ENCODE measurements around the gene SLITRK4.

SLITRK4 gene

DNA sequence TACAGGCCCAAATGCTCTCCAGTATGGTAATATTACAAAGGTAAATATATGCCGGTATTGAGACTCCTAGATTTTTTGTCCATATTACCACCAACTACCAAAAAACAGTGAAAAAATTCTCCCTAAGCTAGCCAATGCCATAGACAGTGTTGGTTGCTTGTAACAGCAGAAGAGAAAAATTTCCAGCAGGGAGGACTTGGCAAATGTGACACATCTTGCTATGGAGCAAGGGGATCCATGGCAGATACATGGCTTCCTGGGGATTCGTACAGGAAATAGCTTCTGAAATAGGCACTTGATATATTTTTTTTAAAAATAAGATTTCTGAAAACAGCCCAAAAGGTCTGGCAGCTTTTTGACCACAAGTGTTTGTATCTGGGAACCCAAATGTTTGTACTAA is 14.6 kb downstream of the SLITRK4 start:
- no peaks in the 10 kb centered on the region for H3K4me1 Mint-ChIP-seq

GRCh38 chrX:143615851-143616250 is 20.1 kb downstream of the SLITRK4 start:
- ATAC-seq (no peak), DNase-seq (ENCODE audit: low spot score in 2 of 2) (no peak)
- H3K27ac Mint-ChIP-seq: no peak overlapping the region
- peaks cover 17% of the 10 kb centered on the region for H3K9me3 Mint-ChIP-seq
- H3K4me3 Mint-ChIP-seq: no peak overlapping the region
- no peaks in the 10 kb centered on the region for H3K4me1 Mint-ChIP-seq
- H3K36me3 Mint-ChIP-seq: no peaks in the 10 kb centered on the region

More for the DNA sequence above, 14.6 kb downstream of the SLITRK4 start:
- no peak overlapping the region for H3K27ac Mint-ChIP-seq
- no peaks in the 10 kb centered on the region for H3K36me3 Mint-ChIP-seq
- peaks cover 3% of the 10 kb centered on the region for H3K9me3 Mint-ChIP-seq
- no peak for ATAC-seq
- no peak for DNase-seq (ENCODE audit: low spot score in 2 of 2)
- H3K4me3 Mint-ChIP-seq: no peak overlapping the region

DNA sequence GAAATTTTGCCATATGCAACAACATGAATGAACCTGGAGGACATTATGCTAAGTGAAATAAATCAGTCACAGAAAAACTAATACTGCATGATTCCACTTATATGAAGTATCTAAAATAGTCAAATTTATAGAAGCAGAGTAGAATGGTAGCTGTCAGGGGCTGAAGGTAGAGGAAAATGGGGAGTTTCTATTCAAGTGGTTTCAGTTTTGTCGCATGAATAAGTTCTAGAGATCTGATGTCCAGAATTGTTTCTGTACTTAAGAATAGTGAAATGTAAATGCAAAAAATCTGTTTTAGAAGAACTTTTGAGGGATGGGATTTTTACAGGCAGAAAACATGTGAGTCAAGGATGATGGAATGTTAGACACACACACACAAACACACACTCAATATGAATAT is 34.1 kb downstream of the SLITRK4 start:
- H3K9me3 Mint-ChIP-seq: peaks cover 2% of the 10 kb centered on the region
- H3K4me1 Mint-ChIP-seq: no peaks in the 10 kb centered on the region

DNA sequence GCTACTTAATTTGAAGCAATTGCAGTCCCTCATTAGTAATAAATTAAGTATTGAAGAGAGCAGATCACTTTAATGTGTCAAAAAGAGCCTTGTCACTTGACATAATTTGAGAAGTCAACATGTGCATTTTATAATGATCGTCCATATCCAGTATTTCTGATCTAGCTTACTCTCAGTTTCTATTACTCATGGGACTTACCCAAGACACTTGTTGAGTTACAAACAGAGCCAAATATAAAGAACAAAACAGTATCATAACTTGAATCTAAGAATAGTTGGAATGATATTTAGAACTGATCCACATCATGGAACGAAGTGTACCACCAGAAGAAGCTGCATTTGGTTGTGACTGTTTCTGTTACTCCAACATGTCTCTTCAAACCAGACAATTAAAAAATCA is 54.7 kb downstream of the SLITRK4 start:
- DNase-seq (ENCODE audit: low spot score in 2 of 2) (no peak), ATAC-seq (no peak)
- Mint-ChIP-seq H3K4me3 (no peak overlapping the region), H3K27ac (no peak overlapping the region), H3K9me3 (no peaks in the 10 kb centered on the region), H3K36me3 (no peaks in the 10 kb centered on the region), H3K4me1 (no peaks in the 10 kb centered on the region)

More for the DNA sequence above, 34.1 kb downstream of the SLITRK4 start:
- H3K36me3 Mint-ChIP-seq: no peaks in the 10 kb centered on the region
- no peak overlapping the region for H3K27ac Mint-ChIP-seq
- no peak overlapping the region for H3K4me3 Mint-ChIP-seq
- ATAC-seq (no peak), DNase-seq (ENCODE audit: low spot score in 2 of 2) (no peak)

- H3K4me3 Mint-ChIP-seq: no peak overlapping the region
- ATAC-seq (no peak), DNase-seq (ENCODE audit: low spot score in 2 of 2) (no peak)
- no peaks in the 10 kb centered on the region for H3K9me3 Mint-ChIP-seq
- no peaks in the 10 kb centered on the region for H3K36me3 Mint-ChIP-seq
- H3K4me1 Mint-ChIP-seq: no peaks in the 10 kb centered on the region
- H3K27ac Mint-ChIP-seq: no peak overlapping the region
Observed at GRCh38 chrX:143580266-143580665, 55.6 kb downstream of the SLITRK4 start.

All from stimulated activated effector memory CD8-positive, alpha-beta T cell treated with anti-CD3 and anti-CD28 coated beads, Interleukin-12 subunit alpha, Interleukin-12 subunit beta, amount 100 ng/mL, for 72 hours (primary cell).